HG02623 (cell line): ENCODE measurements around the gene CADM1.

Experiments
- ATAC-seq: cut with Tn5 transposase; IDR thresholded peaks from one replicate; pipeline ENCODE4 v1.9.1; 2021; ENCODE audit warnings: moderate library complexity; ENCODE audit not compliant: unreplicated experiment

The CADM1 gene

GRCh38 chr11:115452241-115452640 is 52.0 kb downstream of the CADM1 start:
- ATAC-seq: no peak

- no peak for ATAC-seq
Measured at GRCh38 chr11:115450519-115450918, 53.7 kb downstream of the CADM1 start.

GRCh38 chr11:115447273-115447864 is 56.8 kb downstream of the CADM1 start:
- ATAC-seq: no peak

GRCh38 chr11:115446214-115446613 is 58.0 kb downstream of the CADM1 start:
- no peak for ATAC-seq

GRCh38 chr11:115444542-115444941 is 59.7 kb downstream of the CADM1 start:
- no peak for ATAC-seq

GRCh38 chr11:115439969-115440540 is 64.2 kb downstream of the CADM1 start:
- ATAC-seq: no peak

- no peak for ATAC-seq
Measured at GRCh38 chr11:115439385-115439784, 64.8 kb downstream of the CADM1 start.

GRCh38 chr11:115437902-115438575 is 66.2 kb downstream of the CADM1 start:
- no peak for ATAC-seq

- no peak for ATAC-seq
Measured at GRCh38 chr11:115430345-115430744, 73.9 kb downstream of the CADM1 start.

GRCh38 chr11:115428306-115428705 is 75.9 kb downstream of the CADM1 start:
- no peak for ATAC-seq

GRCh38 chr11:115425816-115426215 is 78.4 kb downstream of the CADM1 start:
- no peak for ATAC-seq

- ATAC-seq: no peak
Measured at GRCh38 chr11:115425250-115425649, 79.0 kb downstream of the CADM1 start.

GRCh38 chr11:115423728-115424459 is 80.3 kb downstream of the CADM1 start:
- ATAC-seq: no peak

GRCh38 chr11:115421992-115422689 is 82.1 kb downstream of the CADM1 start:
- ATAC-seq: no peak

- ATAC-seq: no peak
Measured at GRCh38 chr11:115421352-115421991, 82.7 kb downstream of the CADM1 start.

- ATAC-seq: no peak
Measured at GRCh38 chr11:115420505-115420904, 83.7 kb downstream of the CADM1 start.

- no peak for ATAC-seq
Measured at GRCh38 chr11:115418626-115419025, 85.6 kb downstream of the CADM1 start.

GRCh38 chr11:115418081-115418480 is 86.1 kb downstream of the CADM1 start:
- ATAC-seq: no peak

GRCh38 chr11:115411120-115411519 is 93.1 kb downstream of the CADM1 start:
- ATAC-seq: no peak

- no peak for ATAC-seq
Measured at GRCh38 chr11:115409691-115410220, 94.5 kb downstream of the CADM1 start.
